OCI-LY3 (cell line): ENCODE measurements around the gene IFNA14.
A peak's percentile ranks its signal among the peaks of the same experiment; 100 is the strongest.
"Not testable (repeated sequence)": the region's sequence is repeated elsewhere in the genome, so short reads cannot be mapped to it uniquely, and the experiment has no call there.

ENCODE experiments used
- H2AFZ ChIP-seq: fragments of 200-600, 300-600 bp; shearing (Covaris generic); 2 replicates; pipeline ENCODE4 v1.6.0; 2014; ENCODE audit warnings: antibody characterized with exemption, low read depth, low read length
- H3K27ac ChIP-seq: fragments of 200-600, 300-600 bp; sonication (generic); 2 replicates; pipeline ENCODE4 v1.5.1; 2014; ENCODE audit warnings: mild to moderate bottlenecking, low read length, moderate library complexity, mixed read lengths
- H3K27me3 ChIP-seq: fragments of 200-600, 300-600 bp; sonication (generic); 2 replicates; pipeline ENCODE4 v1.6.1; 2014; ENCODE audit warnings: low read depth, low read length, mixed read lengths
- H3K36me3 ChIP-seq: fragments of 200-600, 300-600 bp; sonication (generic); replicated peaks from 2 replicates; pipeline ENCODE3; 2014; ENCODE audit warnings: low read depth, low read length, mixed read lengths
- H3K4me1 ChIP-seq: fragments of 300-600, 200-600 bp; sonication (generic); 2 replicates; pipeline ENCODE4 v1.6.1; 2014; ENCODE audit warnings: low read length, mixed read lengths
- H3K4me2 ChIP-seq: fragments of 200-600, 300-600 bp; sonication (generic); 2 replicates; pipeline ENCODE4 v1.6.1; 2014; ENCODE audit warnings: low read length, mixed read lengths
- H3K4me3 ChIP-seq: fragments of 300-600, 200-600 bp; sonication (generic); 2 replicates; pipeline ENCODE4 v1.5.1; 2014; ENCODE audit warnings: antibody characterized with exemption, mild to moderate bottlenecking, low read length, moderate library complexity
- H3K79me2 ChIP-seq: fragments of 300-600, 200-600 bp; shearing (Covaris generic); 2 replicates; pipeline ENCODE4 v1.6.1; 2014; ENCODE audit warnings: mild to moderate bottlenecking, low read length, mixed read lengths
- H3K9ac ChIP-seq: fragments of 300-600, 200-600 bp; shearing (Covaris generic); 2 replicates; pipeline ENCODE4 v1.6.0; 2014; ENCODE audit warnings: mild to moderate bottlenecking, low read length, moderate library complexity
- H3K9me3 ChIP-seq: fragments of 200-600, 300-600 bp; shearing (Covaris generic); 2 replicates; pipeline ENCODE4 v1.6.1; 2014; ENCODE audit warnings: low read length, mixed read lengths; ENCODE audit not compliant: insufficient read depth
- H4K20me1 ChIP-seq: fragments of 200-600, 300-600 bp; sonication (generic); 2 replicates; pipeline ENCODE4 v1.6.1; 2016; ENCODE audit warnings: low read length, mixed read lengths; ENCODE audit not compliant: insufficient read depth
- CTCF ChIP-seq: fragments of 200-600, 300-600 bp; sonication (generic); IDR thresholded peaks from 2 replicates; pipeline ENCODE4 v1.5.1; 2014; ENCODE audit warnings: antibody characterized with exemption, low read length, low read depth
- EZH2phosphoT487 ChIP-seq: fragments of 200-600 bp; shearing (Covaris generic); IDR thresholded peaks from 2 replicates; pipeline ENCODE4 v1.6.1; 2018; ENCODE audit warnings: antibody characterized with exemption, mixed run types, low read depth

Gene IFNA14

GRCh38 chr9:21234153-21234687, 5.6 kb downstream of the IFNA14 start:
- H3K4me3 ChIP-seq = no peak overlapping the region
- H3K9ac ChIP-seq = no peak overlapping the region
- no peaks in the 10 kb centered on the region; the same call in 1 of the 2 replicates for H4K20me1 ChIP-seq
- H2AFZ ChIP-seq = no peak overlapping the region
- H3K4me1 ChIP-seq = peaks cover 11% of the 10 kb centered on the region; the same call in 1 of the 2 replicates
- no peaks in the 10 kb centered on the region for H3K9me3 ChIP-seq
- H3K36me3 ChIP-seq = no peaks in the 10 kb centered on the region
- no peak overlapping the region for H3K4me2 ChIP-seq
- TF ChIP-seq EZH2phosphoT487 = no peak
- H3K79me2 ChIP-seq = no peaks in the 10 kb centered on the region
- H3K27ac ChIP-seq = no peak overlapping the region
- peaks cover 29% of the 10 kb centered on the region for H3K27me3 ChIP-seq

GRCh38 chr9:21233258-21233657, 6.5 kb downstream of the IFNA14 start:
- Histone ChIP-seq H3K27me3 (peaks cover 23% of the 10 kb centered on the region), H3K79me2 (no peaks in the 10 kb centered on the region), H3K4me3 (no peak overlapping the region), H3K9me3 (no peaks in the 10 kb centered on the region), H3K36me3 (no peaks in the 10 kb centered on the region), H2AFZ (no peak overlapping the region), H3K9ac (no peak overlapping the region), H3K4me2 (no peak overlapping the region), H3K27ac (no peak overlapping the region), H3K4me1 (peaks cover 11% of the 10 kb centered on the region; the same call in 1 of the 2 replicates), H4K20me1 (no peaks in the 10 kb centered on the region; the same call in 1 of the 2 replicates)
- TF ChIP-seq CTCF = no peak
- TF ChIP-seq EZH2phosphoT487 = no peak

GRCh38 chr9:21228122-21228521, 11.7 kb downstream of the IFNA14 start, which contains the start of gene IFNA17:
Gene IFNA17, minus strand, starts transcription at chr9:21228222. Its CDS starts 49 bp downstream, at chr9:21228173.
- no peak within 1 kb of the TSS for H3K4me2 ChIP-seq
- H3K36me3 ChIP-seq = no peaks in the 10 kb centered on the region
- no peaks in the 10 kb centered on the region for H3K79me2 ChIP-seq
- TF ChIP-seq CTCF (no peak), EZH2phosphoT487 (no peak)
- H3K9me3 ChIP-seq = no peaks in the 10 kb centered on the region
- H3K4me3 ChIP-seq = no peak within 1 kb of the TSS
- no peak within 1 kb of the TSS for H3K9ac ChIP-seq
- no peaks in the 10 kb centered on the region for H3K4me1 ChIP-seq
- H3K27ac ChIP-seq = no peak within 1 kb of the TSS
- no peak within 1 kb of the TSS for H2AFZ ChIP-seq
- H4K20me1 ChIP-seq = no peaks in the 10 kb centered on the region
- H3K27me3 ChIP-seq = peaks cover 15% of the 10 kb centered on the region; the same call in 1 of the 2 replicates

GRCh38 chr9:21217211-21217610, 22.6 kb downstream of the IFNA14 start, which contains the start of gene IFNA16:
Gene IFNA16, minus strand, starts transcription at chr9:21217311. Its CDS starts 6 bp downstream, at chr9:21217305.
- H2AFZ ChIP-seq, H3K9ac ChIP-seq, H3K4me3 ChIP-seq, H3K79me2 ChIP-seq, H3K9me3 ChIP-seq, H4K20me1 ChIP-seq, H3K36me3 ChIP-seq, H3K4me2 ChIP-seq, H3K27ac ChIP-seq: not testable (repeated sequence)
- Histone ChIP-seq H3K27me3 (peaks cover 40% of the 10 kb centered on the region), H3K4me1 (peaks cover 18% of the 10 kb centered on the region)

- not testable (repeated sequence) for H3K4me3 ChIP-seq, H3K79me2 ChIP-seq, H4K20me1 ChIP-seq, H3K36me3 ChIP-seq, H2AFZ ChIP-seq, H3K9me3 ChIP-seq, H3K9ac ChIP-seq
- Histone ChIP-seq H3K27ac (peak overlapping the region; percentile 50), H3K27me3 (peaks cover 33% of the 10 kb centered on the region), H3K4me1 (peaks cover 18% of the 10 kb centered on the region), H3K4me2 (peak overlapping the region; percentile 53)
- TF ChIP-seq CTCF = peak; percentile 69
Observed at GRCh38 chr9:21213411-21214326, 26.1 kb downstream of the IFNA14 start.

- not testable (repeated sequence) for H3K27ac ChIP-seq, H3K4me2 ChIP-seq, H3K9me3 ChIP-seq, H3K36me3 ChIP-seq, H3K4me3 ChIP-seq, H2AFZ ChIP-seq, H3K9ac ChIP-seq, H3K79me2 ChIP-seq, H4K20me1 ChIP-seq
- Histone ChIP-seq H3K4me1 (peaks cover 18% of the 10 kb centered on the region), H3K27me3 (peaks cover 22% of the 10 kb centered on the region)
Observed at GRCh38 chr9:21212160-21212559, 27.6 kb downstream of the IFNA14 start.
